ENCODE data around the gene SRGAP3.

DNA sequence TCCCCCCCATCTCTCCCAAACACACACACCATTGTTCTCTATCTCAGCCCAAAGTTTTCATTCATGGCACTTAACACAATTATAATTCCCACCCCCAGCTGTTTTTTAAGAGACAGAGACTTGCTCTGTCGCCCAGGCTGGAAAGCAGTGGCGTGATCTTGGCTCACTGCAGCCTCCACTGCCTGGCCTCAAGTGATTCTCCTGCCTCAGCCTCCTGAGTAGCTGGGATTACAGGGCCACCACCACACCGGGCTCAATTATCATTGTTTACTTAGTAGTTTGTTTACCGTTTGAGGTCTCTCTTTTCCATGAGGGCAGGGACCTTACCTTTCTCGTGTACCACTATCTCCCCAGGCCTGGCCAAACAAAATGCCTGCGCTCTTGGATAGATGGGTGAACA, 206.4 kb downstream of the SRGAP3 start:
- TF ChIP-seq, protein P1, sequence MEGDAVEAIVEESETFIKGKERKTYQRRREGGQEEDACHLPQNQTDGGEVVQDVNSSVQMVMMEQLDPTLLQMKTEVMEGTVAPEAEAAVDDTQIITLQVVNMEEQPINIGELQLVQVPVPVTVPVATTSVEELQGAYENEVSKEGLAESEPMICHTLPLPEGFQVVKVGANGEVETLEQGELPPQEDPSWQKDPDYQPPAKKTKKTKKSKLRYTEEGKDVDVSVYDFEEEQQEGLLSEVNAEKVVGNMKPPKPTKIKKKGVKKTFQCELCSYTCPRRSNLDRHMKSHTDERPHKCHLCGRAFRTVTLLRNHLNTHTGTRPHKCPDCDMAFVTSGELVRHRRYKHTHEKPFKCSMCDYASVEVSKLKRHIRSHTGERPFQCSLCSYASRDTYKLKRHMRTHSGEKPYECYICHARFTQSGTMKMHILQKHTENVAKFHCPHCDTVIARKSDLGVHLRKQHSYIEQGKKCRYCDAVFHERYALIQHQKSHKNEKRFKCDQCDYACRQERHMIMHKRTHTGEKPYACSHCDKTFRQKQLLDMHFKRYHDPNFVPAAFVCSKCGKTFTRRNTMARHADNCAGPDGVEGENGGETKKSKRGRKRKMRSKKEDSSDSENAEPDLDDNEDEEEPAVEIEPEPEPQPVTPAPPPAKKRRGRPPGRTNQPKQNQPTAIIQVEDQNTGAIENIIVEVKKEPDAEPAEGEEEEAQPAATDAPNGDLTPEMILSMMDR (IDR thresholded peaks at IDR 0.05; ENCODE audit: poor library complexity) = no peak
- no peak for TF ChIP-seq EZH2 (IDR thresholded peaks at IDR 0.05; ENCODE audit: borderline replicate concordance)
- TF ChIP-seq EZH2phosphoT487 (IDR thresholded peaks at IDR 0.05; ENCODE audit: low read depth, severe bottlenecking, unreplicated experiment) = no peak

Measured in hepatocyte (in vitro differentiated cells).